ENCODE data around the gene TMSB4X. TPM values are rescaled to one million over a fixed set of nuclear protein-coding genes. Genes with fewer than 3 reads are reported as not detected.
A peak's percentile ranks its signal among the peaks of the same experiment; 100 is the strongest.

The TMSB4X gene
- total and polyA plus RNA-seq, 2 of the 8 experiments (the other 6 are each of a cell fraction or from before 2014, with no cell fraction given) = 2,063 to 2,112 TPM

GRCh38 chrX:12950851-12951594 is 23.9 kb upstream of the TMSB4X start:
- H2BK5ac ChIP-seq (ENCODE audit: low read depth, low read length) = no peak overlapping the region
- no peaks in the 10 kb centered on the region for H4K20me1 ChIP-seq (replicated peaks in 1 of 2; ENCODE audit: control insufficient read depth in 1 of 2, insufficient read depth in 2 of 2, low read length in 2 of 2)
- H2BK20ac ChIP-seq (ENCODE audit: low read length) = no peak overlapping the region
- no peak overlapping the region for H2BK120ac ChIP-seq (replicated peaks; ENCODE audit: low read depth, low read length)
- H2AFZ ChIP-seq (ENCODE audit: low read length) = no peak overlapping the region; the same call in 1 of the 2 replicates
- H4K5ac ChIP-seq (ENCODE audit: insufficient read length, low read depth, low read length) = no peak overlapping the region
- peaks cover 0 to 7% (median 5%) of the 10 kb centered on the region in 4 experiments; a peak in 5 of 7 replicates for H3K4me1 ChIP-seq (replicated peaks in 1 of 4; ENCODE audit: control insufficient read depth in 3 of 4, insufficient read depth in 4 of 4, low read length in 3 of 4)
- H3K4ac ChIP-seq (replicated peaks; ENCODE audit: insufficient read length, low read depth, low read length) = no peak overlapping the region
- no peak overlapping the region for H3K18ac ChIP-seq (ENCODE audit: extremely low read depth, low read length)
- no peaks in the 10 kb centered on the region for H3K79me2 ChIP-seq (ENCODE audit: control insufficient read depth in 1 of 2, insufficient read depth in 2 of 2, low read length in 2 of 2)
- no peak overlapping the region for H3K14ac ChIP-seq (ENCODE audit: insufficient read length)
- ChIA-PET POLR2A (ENCODE audit: partially characterized antibody) (interaction anchor here (2.3 kb wide), 1 partner anchor 24 kb away, joined by 10 read pairs; the partner anchor contains the start of gene TMSB4X), CTCF (ENCODE audit: partially characterized antibody) (interaction anchor here (0.7 to 1.8 kb wide), 12 partner anchors 15 to 556 kb away, joined by 3 to 6 read pairs (median 3); no protein-coding TSS in a partner anchor)
- H3K4me3 ChIP-seq (ENCODE audit: extremely low read depth in 1 of 4, insufficient read depth in 2 of 4, low read depth in 3 of 4, low read length in 4 of 4) = no peak overlapping the region
- H3K23ac ChIP-seq (ENCODE audit: insufficient read length) = no peak overlapping the region
- no peak overlapping the region for H2BK12ac ChIP-seq (ENCODE audit: low read depth, low read length)
- H2AK5ac ChIP-seq (ENCODE audit: low read depth, low read length) = no peak overlapping the region
- H3K23me2 ChIP-seq (ENCODE audit: low read depth, low read length) = no peaks in the 10 kb centered on the region
- peak; percentile 59 to 74 (median 73) for TF ChIP-seq CTCF (IDR thresholded peaks at IDR 0.05; ENCODE audit: control extremely low read depth in 1 of 3, insufficient read depth in 1 of 3, low read depth in 1 of 3, low read length in 3 of 3)
- peak; percentile 61 to 67 for TF ChIP-seq RAD21 (IDR thresholded peaks at IDR 0.05 in 1 of 2, conservative IDR thresholded peaks at IDR 0.05 in 1 of 2; ENCODE audit: low read depth in 2 of 2, low read length in 2 of 2)
- TF ChIP-seq SIX5 (IDR thresholded peaks at IDR 0.05; ENCODE audit: low read depth, low read length) = no peak
- TF ChIP-seq SP2 (IDR thresholded peaks at IDR 0.05; ENCODE audit: low read length) = no peak
- no peak for TF ChIP-seq ATF2 (IDR thresholded peaks at IDR 0.05; ENCODE audit: low read length)
- no peak for TF ChIP-seq RBBP5 (IDR thresholded peaks at IDR 0.05; ENCODE audit: borderline replicate concordance, low read depth, low read length)
- peak; percentile 79 for TF ChIP-seq YY1 (IDR thresholded peaks at IDR 0.05; ENCODE audit: low read depth, low read length)
- H3K36me3 ChIP-seq (ENCODE audit: control insufficient read depth in 2 of 4, insufficient read depth in 4 of 4, low read length in 3 of 4) = no peaks in the 10 kb centered on the region
- H4K8ac ChIP-seq (ENCODE audit: extremely low read depth, insufficient read depth, low read length) = no peak overlapping the region
- H4K91ac ChIP-seq (replicated peaks; ENCODE audit: insufficient read length, low read length) = no peak overlapping the region
- DNase-seq (ENCODE audit: low read depth in 1 of 2, low spot score in 2 of 2) = no peak
- no peak overlapping the region for H3K9ac ChIP-seq (replicated peaks in 1 of 4; ENCODE audit: extremely low read depth in 1 of 4, low read depth in 3 of 4, low read length in 3 of 4)
- H3K79me1 ChIP-seq (ENCODE audit: low read depth, low read length) = no peaks in the 10 kb centered on the region
- peak; percentile 45 for FAIRE-seq
- no peaks in the 10 kb centered on the region for H3K27me3 ChIP-seq (replicated peaks in 1 of 4; ENCODE audit: control insufficient read depth in 3 of 4, extremely low read depth in 1 of 4, insufficient read depth in 3 of 4, low read length in 3 of 4)
- H2BK15ac ChIP-seq (ENCODE audit: low read length) = no peak overlapping the region
- 32% methylated on average over 3 of the region's 9 CpGs; no CpG with 5 or more reads in 1 of the 2 experiments for WGBS, 2 experiments (ENCODE audit: extremely low coverage in 1 of 2, insufficient coverage in 1 of 2, insufficient read length in 1 of 2, insufficient replicate concordance in 2 of 2, low coverage in 1 of 2, low lambda C conversion rate in 2 of 2, missing lambda C conversion rate in 1 of 2)
- H3K56ac ChIP-seq (replicated peaks; ENCODE audit: insufficient read length, low read depth, low read length) = no peak overlapping the region
- H3K4me2 ChIP-seq (ENCODE audit: insufficient read depth in 1 of 2, low read depth in 2 of 2, low read length in 2 of 2) = no peak overlapping the region
- no peak overlapping the region for H3K27ac ChIP-seq (ENCODE audit: low read depth, low read length)
- no peaks in the 10 kb centered on the region for H3K9me3 ChIP-seq (ENCODE audit: insufficient read depth in 2 of 2, low read depth in 1 of 2, low read length in 1 of 2)

Data from H1 (cell line).